Measurements from ENCODE around the gene DHRS9.

Gene DHRS9

GRCh38 chr2:169136885-169137534, 67.6 kb downstream of the DHRS9 start:
- H3K4me3 ChIP-seq (ENCODE audit: low read length), result no peak overlapping the region
- H3K27me3 ChIP-seq (ENCODE audit: low read depth, low read length), result no peaks in the 10 kb centered on the region; the same call in 1 of the 2 replicates
- no peaks in the 10 kb centered on the region for H3K36me3 ChIP-seq (replicated peaks; ENCODE audit: low read depth, low read length)
- no peak for TF ChIP-seq EZH2phosphoT487 (IDR thresholded peaks at IDR 0.05; ENCODE audit: low read depth)
- TF ChIP-seq CTCF (IDR thresholded peaks at IDR 0.05; ENCODE audit: low read depth, low read length), result no peak
- no peak overlapping the region for H2AFZ ChIP-seq (ENCODE audit: low read depth, low read length)
- no peaks in the 10 kb centered on the region for H3K79me2 ChIP-seq (ENCODE audit: low read length)
- H3K4me2 ChIP-seq (ENCODE audit: low read length), result no peak overlapping the region
- no peak overlapping the region for H3K27ac ChIP-seq (ENCODE audit: low read length)
- H4K20me1 ChIP-seq (ENCODE audit: insufficient read depth, low read length), result no peaks in the 10 kb centered on the region
- peaks cover 6% of the 10 kb centered on the region for H3K4me1 ChIP-seq (ENCODE audit: low read length)
- no peaks in the 10 kb centered on the region for H3K9me3 ChIP-seq (ENCODE audit: insufficient read depth, low read length)
- H3K9ac ChIP-seq (ENCODE audit: low read length), result no peak overlapping the region

- Histone ChIP-seq H3K79me2 (ENCODE audit: low read length) (no peaks in the 10 kb centered on the region), H3K27ac (ENCODE audit: low read length) (no peak overlapping the region), H3K4me3 (ENCODE audit: low read length) (no peak overlapping the region), H3K27me3 (ENCODE audit: low read depth, low read length) (no peaks in the 10 kb centered on the region; the same call in 1 of the 2 replicates), H3K4me1 (ENCODE audit: low read length) (peaks cover 15% of the 10 kb centered on the region), H4K20me1 (ENCODE audit: insufficient read depth, low read length) (no peaks in the 10 kb centered on the region), H3K9ac (ENCODE audit: low read length) (no peak overlapping the region), H3K36me3 (replicated peaks; ENCODE audit: low read depth, low read length) (no peaks in the 10 kb centered on the region), H3K9me3 (ENCODE audit: insufficient read depth, low read length) (no peaks in the 10 kb centered on the region), H3K4me2 (ENCODE audit: low read length) (no peak overlapping the region), H2AFZ (ENCODE audit: low read depth, low read length) (no peak overlapping the region)
- no peak for TF ChIP-seq EZH2phosphoT487 (IDR thresholded peaks at IDR 0.05; ENCODE audit: low read depth)
- no peak for TF ChIP-seq CTCF (IDR thresholded peaks at IDR 0.05; ENCODE audit: low read depth, low read length)
Measured at GRCh38 chr2:169137924-169138323, 68.6 kb downstream of the DHRS9 start.

GRCh38 chr2:169139145-169139544, 69.8 kb downstream of the DHRS9 start:
- H3K27ac ChIP-seq (ENCODE audit: low read length), result no peak overlapping the region
- H4K20me1 ChIP-seq (ENCODE audit: insufficient read depth, low read length), result no peaks in the 10 kb centered on the region
- no peak overlapping the region for H3K4me3 ChIP-seq (ENCODE audit: low read length)
- H3K4me2 ChIP-seq (ENCODE audit: low read length), result no peak overlapping the region
- H3K4me1 ChIP-seq (ENCODE audit: low read length), result peaks cover 27% of the 10 kb centered on the region
- no peak overlapping the region for H2AFZ ChIP-seq (ENCODE audit: low read depth, low read length)
- no peaks in the 10 kb centered on the region for H3K36me3 ChIP-seq (replicated peaks; ENCODE audit: low read depth, low read length)
- no peak for TF ChIP-seq CTCF (IDR thresholded peaks at IDR 0.05; ENCODE audit: low read depth, low read length)
- TF ChIP-seq EZH2phosphoT487 (IDR thresholded peaks at IDR 0.05; ENCODE audit: low read depth), result no peak
- no peaks in the 10 kb centered on the region; the same call in 1 of the 2 replicates for H3K27me3 ChIP-seq (ENCODE audit: low read depth, low read length)
- H3K9ac ChIP-seq (ENCODE audit: low read length), result no peak overlapping the region
- no peaks in the 10 kb centered on the region for H3K79me2 ChIP-seq (ENCODE audit: low read length)
- no peaks in the 10 kb centered on the region for H3K9me3 ChIP-seq (ENCODE audit: insufficient read depth, low read length)

- Histone ChIP-seq H3K36me3 (replicated peaks; ENCODE audit: low read depth, low read length) (no peaks in the 10 kb centered on the region), H3K27me3 (ENCODE audit: low read depth, low read length) (no peaks in the 10 kb centered on the region; the same call in 1 of the 2 replicates), H4K20me1 (ENCODE audit: insufficient read depth, low read length) (no peaks in the 10 kb centered on the region), H3K27ac (ENCODE audit: low read length) (no peak overlapping the region), H3K79me2 (ENCODE audit: low read length) (no peaks in the 10 kb centered on the region), H2AFZ (ENCODE audit: low read depth, low read length) (no peak overlapping the region), H3K9me3 (ENCODE audit: insufficient read depth, low read length) (no peaks in the 10 kb centered on the region), H3K9ac (ENCODE audit: low read length) (no peak overlapping the region), H3K4me2 (ENCODE audit: low read length) (no peak overlapping the region), H3K4me3 (ENCODE audit: low read length) (no peak overlapping the region), H3K4me1 (ENCODE audit: low read length) (peaks cover 37% of the 10 kb centered on the region)
- TF ChIP-seq CTCF (IDR thresholded peaks at IDR 0.05; ENCODE audit: low read depth, low read length) (no peak), EZH2phosphoT487 (IDR thresholded peaks at IDR 0.05; ENCODE audit: low read depth) (no peak)
Measured at GRCh38 chr2:169139993-169140767, 70.8 kb downstream of the DHRS9 start.
